Left cardiac atrium (tissue), 4 donors: Measurements from ENCODE around the gene CANT1. TPM values are rescaled to one million over a fixed set of nuclear protein-coding genes. Genes with fewer than 3 reads are reported as not detected.

Source experiments
- ATAC-seq, 2 donors: fragments of 200-7000 bp; cut with Tn5 transposase; one replicate each; pipeline ENCODE4 v1.9.1; 2020; ENCODE audit warnings: mild to moderate bottlenecking in 2 of 2, moderate library complexity in 2 of 2
- DNase-seq: peaks from one replicate; pipeline ENCODE4 v3.0.0-alpha.2; 2020
- intact Hi-C, 2 donors: fragments of 100-400 bp; cut with DNase I; formaldehyde crosslinking; loops; one replicate each; pipeline versions ENCODE4 v1.14.1 to v1.15.1; 2022 to 2023
- long read RNA-seq: library from polyadenylated mRNA; unstranded; transcript quantifications from one replicate; pipeline ENCODE4 v2.0.0, GENCODE V29; 2021
- total RNA-seq, 2 donors: library from RNA; stranded (reverse); fragmentation: NEBNext Ultra II Directional; extraction: Animal tissue kit (Norgen Biotek cat#: 25700); gene quantifications; one replicate each; pipeline ENCODE4 v1.2.1, GENCODE V29; 2021
- donor health status: DM: no; HTN: yes; CAD: no.
- donor health status: DM: no; HTN: yes; CAD: no; lungs with severe emphysema.
- donor health status: DM: yes; HTN: yes; CAD: no.
- donor health status: Dilated cardiomyopathy.

CANT1 gene
- total RNA-seq, result 10 to 100 TPM; 30.5 to 33.3 TPM
- long read RNA-seq, partial matches to known transcripts, result 0 of 4 reads
- long read RNA-seq, other reads (novel, unspliced or antisense), result 2 of 4 reads

- intact Hi-C loops, result loop anchor here in 1 of 2 donors (2.0 to 10.0 kb wide), 2 partner anchors 65 to 385 kb away; partner anchors contain the start of gene ENGASE
- ATAC-seq, result peak; percentile 96 to 99
- DNase-seq, result peak; percentile 90
These were observed at the start of gene CANT1 for GRCh38 chr17:79009397-79010303. Gene CANT1 (minus strand): TSS chr17:79009764. CDS start chr17:78997622, 12,142 bp downstream.

GRCh38 chr17:79057737-79058385 is 48.3 kb upstream of the CANT1 start:
- intact Hi-C loops, result no loop called here
- DNase-seq (no peak), ATAC-seq (no peak)

- intact Hi-C loops, result no loop called here
- ATAC-seq (no peak), DNase-seq (no peak)
These were observed 45.6 kb upstream of the CANT1 start for GRCh38 chr17:79055197-79055596.

- DNase-seq (no peak), ATAC-seq (no peak)
- intact Hi-C loops, result no loop called here
These were observed 44.8 kb upstream of the CANT1 start for GRCh38 chr17:79054200-79054960.

GRCh38 chr17:79053251-79053925 is 43.8 kb upstream of the CANT1 start:
- ATAC-seq (peak in 1 of 2 donors; percentile 24), DNase-seq (no peak)
- intact Hi-C loops, result no loop called here

- intact Hi-C loops, result no loop called here
- no peak for ATAC-seq
- DNase-seq, result no peak
These were observed 42.6 kb upstream of the CANT1 start for GRCh38 chr17:79052131-79052530.

- no peak for ATAC-seq
- intact Hi-C loops, result no loop called here
- DNase-seq, result no peak
These were observed 41.7 kb upstream of the CANT1 start for GRCh38 chr17:79051306-79051705.

- intact Hi-C loops, result no loop called here
- no peak for DNase-seq
These were observed 41.0 kb upstream of the CANT1 start for GRCh38 chr17:79050551-79050950.

GRCh38 chr17:79049821-79050220 is 40.3 kb upstream of the CANT1 start:
- intact Hi-C loops, result loop anchor here in 1 of 2 donors (5.0 kb wide), 1 partner anchor 32 kb away; no protein-coding TSS in a partner anchor
- no peak for DNase-seq

More at GRCh38 chr17:79050551-79050950, 41.0 kb upstream of the CANT1 start:
- ATAC-seq, result no peak

GRCh38 chr17:79048826-79049755 is 39.5 kb upstream of the CANT1 start:
- ATAC-seq (no peak), DNase-seq (no peak)
- intact Hi-C loops, result loop anchor here in 1 of 2 donors (5.0 kb wide), 1 partner anchor 33 kb away; no protein-coding TSS in a partner anchor

More at GRCh38 chr17:79049821-79050220, 40.3 kb upstream of the CANT1 start:
- ATAC-seq, result no peak

GRCh38 chr17:79047923-79048825 is 38.6 kb upstream of the CANT1 start:
- intact Hi-C loops, result loop anchor here in 1 of 2 donors (5.0 kb wide), 1 partner anchor 34 kb away; no protein-coding TSS in a partner anchor
- ATAC-seq (no peak), DNase-seq (peak; percentile 47)

GRCh38 chr17:79047291-79047920 is 37.8 kb upstream of the CANT1 start:
- DNase-seq (no peak), ATAC-seq (peak; percentile 2 to 32)
- intact Hi-C loops, result loop anchor here in 1 of 2 donors (5.0 kb wide), 1 partner anchor 35 kb away; no protein-coding TSS in a partner anchor

- intact Hi-C loops, result loop anchor here in 1 of 2 donors (5.0 kb wide), 1 partner anchor 35 kb away; no protein-coding TSS in a partner anchor
- ATAC-seq, result peak; percentile 34 to 60
- DNase-seq, result peak; percentile 41
These were observed 37.3 kb upstream of the CANT1 start for GRCh38 chr17:79046916-79047280.

- peak; percentile 50 for DNase-seq
- intact Hi-C loops, result loop anchor here in 1 of 2 donors (5.0 kb wide), 1 partner anchor 36 kb away; no protein-coding TSS in a partner anchor
- ATAC-seq, result peak; percentile 58 to 61
These were observed 36.8 kb upstream of the CANT1 start for GRCh38 chr17:79046197-79046915.

GRCh38 chr17:79045842-79046196 is 36.3 kb upstream of the CANT1 start:
- DNase-seq (peak; percentile 78), ATAC-seq (peak; percentile 69)
- intact Hi-C loops, result loop anchor here in 1 of 2 donors (5.0 kb wide), 1 partner anchor 36 kb away; no protein-coding TSS in a partner anchor
